ENCODE data around the gene ADARB1.
"Not testable (repeated sequence)": the region's sequence is repeated elsewhere in the genome, so short reads cannot be mapped to it uniquely, and the experiment has no call there.

Gene ADARB1, protein sequence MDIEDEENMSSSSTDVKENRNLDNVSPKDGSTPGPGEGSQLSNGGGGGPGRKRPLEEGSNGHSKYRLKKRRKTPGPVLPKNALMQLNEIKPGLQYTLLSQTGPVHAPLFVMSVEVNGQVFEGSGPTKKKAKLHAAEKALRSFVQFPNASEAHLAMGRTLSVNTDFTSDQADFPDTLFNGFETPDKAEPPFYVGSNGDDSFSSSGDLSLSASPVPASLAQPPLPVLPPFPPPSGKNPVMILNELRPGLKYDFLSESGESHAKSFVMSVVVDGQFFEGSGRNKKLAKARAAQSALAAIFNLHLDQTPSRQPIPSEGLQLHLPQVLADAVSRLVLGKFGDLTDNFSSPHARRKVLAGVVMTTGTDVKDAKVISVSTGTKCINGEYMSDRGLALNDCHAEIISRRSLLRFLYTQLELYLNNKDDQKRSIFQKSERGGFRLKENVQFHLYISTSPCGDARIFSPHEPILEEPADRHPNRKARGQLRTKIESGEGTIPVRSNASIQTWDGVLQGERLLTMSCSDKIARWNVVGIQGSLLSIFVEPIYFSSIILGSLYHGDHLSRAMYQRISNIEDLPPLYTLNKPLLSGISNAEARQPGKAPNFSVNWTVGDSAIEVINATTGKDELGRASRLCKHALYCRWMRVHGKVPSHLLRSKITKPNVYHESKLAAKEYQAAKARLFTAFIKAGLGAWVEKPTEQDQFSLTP

DNA sequence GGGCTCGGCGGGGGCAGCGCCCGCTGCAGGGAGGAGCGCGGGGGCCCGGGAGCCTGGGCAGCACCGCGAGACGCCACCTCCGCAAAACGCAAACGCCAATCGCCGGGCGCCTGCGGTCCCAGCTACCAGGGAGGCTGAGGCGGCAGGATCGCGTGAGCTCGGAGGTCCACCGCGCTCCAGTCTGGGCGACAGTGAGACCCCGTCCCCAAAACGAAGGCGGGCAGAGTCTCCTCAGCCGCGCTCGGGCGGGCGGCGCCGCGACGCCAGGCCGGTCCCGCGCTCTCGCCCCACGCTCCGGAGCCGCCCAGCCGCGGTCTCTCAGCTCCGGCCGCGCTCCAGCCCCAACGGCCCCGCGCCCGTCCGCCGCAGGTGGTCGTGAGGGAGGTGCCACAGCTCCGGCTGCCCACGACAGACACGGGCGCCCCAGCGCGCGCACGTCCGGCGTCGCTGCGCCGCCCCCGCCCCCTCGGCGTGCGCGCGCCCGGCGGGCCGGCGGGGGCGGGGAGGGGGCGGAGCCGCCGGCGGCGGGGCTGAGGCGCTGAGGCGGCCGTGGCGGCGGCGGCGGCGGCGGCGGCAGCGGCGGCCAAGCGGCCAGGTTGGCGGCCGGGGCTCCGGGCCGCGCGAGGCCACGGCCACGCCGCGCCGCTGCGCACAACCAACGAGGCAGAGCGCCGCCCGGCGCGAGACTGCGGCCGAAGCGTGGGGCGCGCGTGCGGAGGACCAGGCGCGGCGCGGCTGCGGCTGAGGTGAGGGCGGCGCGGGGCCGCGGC, at the start of gene ADARB1:
TSS of gene ADARB1 (plus strand) at position 533 of the 770 bp plus-strand sequence. CDS start 97,077 bp downstream, outside the sequence.
- peak; percentile 69 for DNase-seq (ENCODE audit: low spot score)

DNA sequence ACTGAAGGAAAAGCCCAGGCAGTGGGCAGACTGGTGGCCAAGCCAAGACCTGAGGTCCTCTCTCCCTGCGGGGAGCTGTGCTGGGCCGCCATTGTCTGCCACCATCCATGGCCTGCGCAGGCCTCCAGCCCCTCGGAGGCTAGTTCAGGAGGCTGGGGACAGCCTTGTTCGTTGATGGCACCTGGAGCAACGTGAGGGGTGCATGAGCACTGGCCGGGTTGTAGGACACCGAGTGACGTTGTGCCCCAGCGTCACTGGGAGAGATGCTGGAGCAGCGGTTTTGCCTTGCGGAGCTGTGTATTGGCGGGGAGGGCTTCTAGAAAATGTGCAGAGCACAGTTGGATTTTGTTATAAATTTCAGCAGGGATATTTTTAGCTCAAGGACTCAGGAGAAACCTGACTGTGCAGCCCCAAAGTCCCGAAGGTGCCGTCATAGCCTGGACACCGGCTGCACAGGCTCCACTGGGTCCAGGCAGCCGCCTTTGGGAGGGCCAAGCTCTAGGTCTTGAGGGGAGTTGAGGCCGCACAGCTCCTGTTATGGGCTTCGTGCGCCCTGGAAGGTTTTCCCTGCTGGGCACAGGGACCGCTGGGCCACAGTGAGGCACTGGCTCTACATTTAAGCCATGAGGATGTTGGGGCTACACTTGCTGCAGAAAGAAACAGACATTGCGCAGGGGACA, 48.2 kb upstream of the ADARB1 start:
- no peak for DNase-seq (ENCODE audit: low spot score)

DNA sequence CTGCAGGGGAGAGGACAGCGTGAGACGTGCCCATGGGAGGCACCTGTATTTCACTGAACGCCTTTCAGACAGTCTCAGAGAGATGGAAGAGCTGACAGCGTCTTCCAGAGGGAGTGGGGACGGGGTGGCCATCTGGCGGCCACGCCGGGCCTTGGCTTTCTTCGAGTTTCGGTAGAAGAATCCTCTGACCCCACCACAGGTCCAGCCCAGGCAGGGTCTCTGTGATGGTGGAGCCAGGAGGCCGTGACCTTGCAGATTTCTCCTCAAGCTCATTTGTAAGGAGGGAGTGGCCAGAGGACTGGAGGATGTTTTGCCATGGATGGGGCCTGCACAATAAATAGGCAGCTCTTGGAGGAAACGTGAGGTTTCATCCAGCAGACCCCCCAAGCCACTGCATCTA, 47.6 kb upstream of the ADARB1 start:
- no peak for DNase-seq (ENCODE audit: low spot score)

DNA sequence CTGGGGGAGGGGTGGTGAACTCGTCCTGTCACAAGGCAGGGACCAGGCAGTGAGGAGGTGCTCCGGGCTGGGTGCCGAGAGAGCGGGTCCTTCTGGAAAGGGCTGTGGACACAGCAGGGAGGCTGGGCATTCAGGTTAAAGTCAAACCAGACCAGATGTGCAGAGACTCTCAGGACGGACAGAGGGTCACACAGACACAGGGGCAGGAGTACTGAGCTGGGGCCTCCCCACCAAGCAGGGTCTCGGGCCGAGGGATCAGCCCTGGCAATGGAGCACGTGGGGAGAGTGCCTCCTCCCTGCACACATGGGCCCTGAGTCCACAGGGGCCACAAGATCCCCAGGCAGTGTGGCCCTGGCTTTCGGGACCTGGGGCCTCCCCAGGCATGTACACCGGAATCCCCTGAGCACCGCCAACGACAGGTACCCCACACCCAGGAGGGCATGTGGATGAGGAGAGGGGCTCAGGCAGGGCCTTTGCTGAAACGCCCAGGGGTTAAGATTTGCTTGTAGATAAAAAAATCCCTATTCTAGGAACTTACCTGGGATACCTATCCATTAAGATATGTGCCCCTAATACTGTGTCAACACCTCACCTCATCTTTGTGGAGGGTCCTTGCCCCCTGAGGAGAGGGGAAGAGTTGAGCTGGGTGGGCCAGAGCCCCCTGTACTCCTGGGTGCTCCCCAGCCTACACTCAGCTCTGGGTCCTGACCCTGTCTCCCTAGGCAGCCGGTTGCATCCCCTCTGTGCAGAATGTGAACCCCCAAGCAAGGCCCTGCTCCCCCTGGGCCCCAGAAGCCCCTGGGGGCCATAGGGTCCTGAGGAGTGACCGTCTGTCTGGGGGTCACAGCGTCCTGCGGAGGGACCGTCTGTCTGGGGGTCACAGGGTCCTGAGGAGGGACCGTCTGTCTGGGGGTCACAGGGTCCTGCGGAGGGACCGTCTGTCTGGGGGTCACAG, 46.9 kb upstream of the ADARB1 start:
- DNase-seq (ENCODE audit: low spot score) = no peak

DNA sequence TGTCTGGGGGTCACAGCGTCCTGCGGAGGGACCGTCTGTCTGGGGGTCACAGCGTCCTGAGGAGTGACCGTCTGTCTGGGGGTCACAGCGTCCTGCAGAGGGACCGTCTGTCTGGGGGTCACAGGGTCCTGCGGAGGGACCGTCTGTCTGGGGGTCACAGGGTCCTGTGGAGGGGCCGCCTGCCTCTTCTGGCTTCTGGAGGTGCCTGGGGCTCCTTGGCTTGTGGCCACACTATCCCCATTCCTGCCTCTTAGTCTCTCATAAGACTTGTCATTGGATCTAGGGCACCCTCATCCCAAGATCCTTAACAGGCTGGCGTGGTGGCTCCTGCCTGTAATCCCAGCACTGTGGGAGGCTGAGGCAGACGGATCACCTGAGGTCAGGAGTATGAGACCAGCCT, 45.7 kb upstream of the ADARB1 start:
- DNase-seq (ENCODE audit: low spot score) = not testable (repeated sequence)

DNA sequence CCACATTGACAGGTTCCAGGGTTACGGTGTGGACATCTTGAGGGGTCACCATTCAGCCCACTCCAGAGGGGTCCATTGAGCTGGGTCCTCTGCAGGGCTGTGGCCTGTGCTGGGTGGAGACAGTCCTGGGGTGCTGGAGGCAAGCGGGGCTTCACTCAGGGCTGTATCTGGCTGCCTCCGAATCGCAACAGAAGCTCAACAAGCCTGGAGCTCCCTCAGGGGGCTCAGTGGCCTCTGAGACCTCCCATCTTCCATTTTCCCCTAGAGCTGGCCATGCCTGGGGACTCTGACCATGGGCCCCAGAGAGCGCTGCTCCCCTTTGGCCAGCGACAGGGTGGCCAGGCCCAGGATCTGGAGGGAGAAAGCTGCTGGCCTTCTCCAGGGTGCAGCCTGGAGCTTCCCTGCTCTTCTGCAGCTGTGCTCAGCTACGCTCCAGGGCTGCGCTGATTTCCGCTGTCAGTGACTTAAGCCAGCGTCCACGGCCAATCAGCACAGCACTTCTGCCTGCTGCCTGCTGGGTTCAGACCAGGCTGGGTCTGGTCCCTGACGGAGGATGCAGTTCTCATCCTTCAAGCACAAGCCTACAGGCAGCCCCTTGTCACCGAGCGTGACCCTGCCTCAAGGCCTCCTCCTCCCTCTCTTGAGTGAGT, 45.0 kb upstream of the ADARB1 start:
- no peak for DNase-seq (ENCODE audit: low spot score)

DNA sequence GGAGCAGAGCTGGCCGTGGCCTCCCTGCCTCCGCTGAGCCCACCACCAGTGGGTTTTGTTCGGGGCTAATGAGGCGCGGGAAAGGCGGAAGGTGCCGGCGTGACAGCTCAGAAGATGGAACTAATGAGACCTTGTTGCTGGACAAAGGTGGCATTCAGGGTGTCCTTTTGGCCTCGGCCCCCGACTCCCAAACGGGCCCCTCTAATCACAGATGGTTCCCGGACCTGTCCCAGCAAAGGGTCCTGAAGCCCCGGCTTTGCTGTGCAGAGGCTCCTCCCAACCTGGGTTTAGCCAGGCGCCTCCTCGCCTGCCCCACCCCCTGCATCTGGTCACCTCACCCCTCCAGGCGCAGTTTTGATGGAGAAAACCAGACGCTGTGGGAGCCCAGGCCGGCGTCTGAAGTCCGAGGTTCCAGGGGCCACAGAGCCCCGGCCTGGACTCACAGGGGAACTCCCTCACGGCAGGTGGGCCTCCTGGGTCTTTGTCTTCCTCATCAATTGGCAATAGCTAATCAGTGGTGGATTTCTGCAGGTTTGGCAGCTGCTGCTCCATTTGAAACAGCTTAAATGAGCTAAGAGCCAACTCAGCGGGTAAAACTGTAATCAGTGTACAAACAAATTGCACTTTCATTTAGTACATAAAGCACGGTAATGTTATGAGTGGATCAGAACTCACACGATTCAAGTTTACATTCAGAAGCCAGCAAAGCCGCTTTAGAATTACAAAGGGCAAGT, 44.3 kb upstream of the ADARB1 start:
- DNase-seq (ENCODE audit: low spot score) = no peak

DNA sequence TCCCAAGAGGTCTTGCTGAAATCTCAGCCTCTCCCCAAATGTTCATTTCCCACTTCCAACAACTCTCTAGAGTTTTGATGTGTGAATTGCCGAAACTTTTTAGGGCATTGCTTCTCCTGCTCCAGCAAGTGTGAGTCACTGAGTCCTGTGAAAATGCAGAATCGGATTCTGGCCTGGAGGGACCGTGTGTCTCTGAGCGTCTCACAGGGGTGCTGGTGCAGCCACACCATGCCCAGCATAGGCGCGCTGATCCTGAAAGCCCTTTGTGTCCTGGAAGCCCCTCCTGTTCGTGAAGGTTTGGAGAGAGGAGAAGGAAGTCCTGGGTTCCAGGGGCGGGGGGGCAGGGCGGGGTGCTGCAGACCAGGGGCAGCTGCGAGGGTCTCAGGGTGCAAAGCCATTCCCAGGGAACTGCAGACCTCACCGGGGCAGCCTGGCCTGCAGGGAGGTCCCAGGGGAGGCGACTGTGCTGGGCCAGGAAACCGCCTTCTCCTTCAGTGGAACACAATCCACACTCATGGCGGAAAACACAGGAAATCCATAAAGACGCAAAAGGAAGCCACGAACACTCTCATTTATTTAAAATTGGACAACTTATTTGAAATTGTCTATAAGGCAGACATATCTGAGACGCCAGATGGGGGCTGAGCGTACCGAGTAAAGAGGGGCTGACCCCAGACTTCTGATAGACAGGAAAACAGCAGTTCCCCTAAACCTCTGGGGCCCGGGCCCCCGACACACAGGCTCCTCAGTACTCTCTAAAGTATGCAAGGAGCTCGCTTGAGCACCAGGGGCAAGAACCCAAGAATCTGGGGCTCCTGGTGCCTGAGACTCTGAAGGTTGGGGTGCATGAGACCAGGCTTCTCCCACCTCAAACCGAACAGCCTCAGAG, 43.5 kb upstream of the ADARB1 start:
- DNase-seq (ENCODE audit: low spot score) = no peak

DNA sequence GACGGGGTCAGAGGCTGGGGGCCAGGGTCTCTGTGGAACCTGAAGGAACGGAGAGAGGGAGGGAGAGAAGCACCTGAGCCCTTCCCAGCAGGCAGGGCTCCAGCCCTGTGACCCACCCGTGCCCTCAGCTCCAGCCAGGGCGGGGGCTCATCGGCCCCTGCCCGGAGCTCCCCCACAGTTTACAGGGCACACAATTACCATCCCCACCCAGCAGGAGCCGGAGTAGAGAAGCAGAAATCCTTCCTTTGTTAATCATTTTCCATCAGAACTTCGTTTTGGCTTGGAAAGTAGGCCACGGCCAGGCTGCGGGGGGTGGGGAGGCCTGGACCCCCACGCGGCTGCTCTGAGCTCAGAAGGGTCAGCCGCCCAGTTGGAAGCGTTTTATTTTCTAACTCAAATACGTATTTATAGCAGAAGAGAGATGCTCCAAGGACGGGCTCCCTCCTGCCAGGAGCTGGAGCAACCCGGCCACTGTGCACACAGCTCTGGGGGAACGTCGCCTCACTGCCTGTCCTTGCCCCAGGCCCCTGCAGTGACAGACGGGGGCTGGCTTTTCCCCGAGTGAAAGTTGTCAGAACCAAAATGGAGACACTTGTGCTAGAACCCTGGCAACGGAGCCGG, 42.7 kb upstream of the ADARB1 start:
- DNase-seq (ENCODE audit: low spot score) = no peak

DNA sequence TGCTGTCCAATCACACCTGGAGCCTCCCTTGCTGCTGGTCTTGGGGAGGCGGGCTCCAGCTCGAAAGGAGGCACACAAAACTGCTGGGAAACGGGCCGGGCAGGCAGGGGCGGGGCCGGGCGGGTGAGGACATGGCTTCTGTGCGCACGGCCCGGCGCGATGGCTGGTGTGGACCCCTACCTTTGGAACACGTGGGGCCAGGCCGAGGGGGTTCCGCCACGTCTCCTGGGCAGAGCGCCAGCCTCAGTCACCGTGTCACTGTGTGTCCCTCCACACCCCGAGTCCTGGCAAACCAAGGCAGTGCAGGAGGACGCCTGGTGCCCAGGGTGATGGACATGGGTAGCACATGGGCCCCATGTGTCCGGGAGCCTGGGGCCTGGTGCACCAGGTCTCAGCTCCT, 42.0 kb upstream of the ADARB1 start:
- no peak for DNase-seq (ENCODE audit: low spot score)

DNA sequence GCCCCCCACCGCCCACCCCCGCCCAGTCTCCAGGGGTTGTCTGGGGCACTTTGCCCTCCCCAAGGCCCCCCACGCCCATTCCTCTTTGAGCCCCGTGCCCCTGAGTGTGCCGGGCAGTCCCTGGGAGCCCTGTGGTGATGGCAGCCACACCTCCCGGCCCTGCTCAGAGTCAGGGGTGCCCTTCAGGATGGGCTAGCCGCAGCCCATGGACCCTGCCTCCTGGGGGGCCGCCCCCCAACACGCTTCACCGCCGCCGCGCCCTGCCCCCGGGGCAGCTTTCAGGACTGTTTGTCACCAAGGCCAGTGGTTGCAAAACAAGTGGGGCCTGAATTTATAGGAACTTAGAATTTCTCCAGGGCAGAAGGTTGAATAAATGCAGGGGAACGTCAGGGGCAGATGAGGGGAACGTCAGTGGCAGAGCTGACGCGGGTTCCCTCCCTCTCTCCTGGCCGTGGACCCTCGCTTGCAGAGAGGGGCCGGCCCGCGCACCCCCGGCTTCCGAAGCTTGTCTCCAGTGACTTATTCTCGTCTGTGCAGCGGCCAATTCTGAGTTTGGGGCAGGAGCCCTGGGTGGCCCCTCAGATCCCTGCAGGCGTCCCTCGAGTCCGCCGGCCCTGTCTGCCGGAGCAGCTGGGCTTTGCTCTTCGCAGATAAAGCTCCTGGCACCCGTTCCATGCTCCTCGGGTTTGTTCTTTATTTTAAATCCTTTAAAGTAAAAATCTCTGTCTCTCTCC, 41.2 kb upstream of the ADARB1 start:
- no peak for DNase-seq (ENCODE audit: low spot score)

DNA sequence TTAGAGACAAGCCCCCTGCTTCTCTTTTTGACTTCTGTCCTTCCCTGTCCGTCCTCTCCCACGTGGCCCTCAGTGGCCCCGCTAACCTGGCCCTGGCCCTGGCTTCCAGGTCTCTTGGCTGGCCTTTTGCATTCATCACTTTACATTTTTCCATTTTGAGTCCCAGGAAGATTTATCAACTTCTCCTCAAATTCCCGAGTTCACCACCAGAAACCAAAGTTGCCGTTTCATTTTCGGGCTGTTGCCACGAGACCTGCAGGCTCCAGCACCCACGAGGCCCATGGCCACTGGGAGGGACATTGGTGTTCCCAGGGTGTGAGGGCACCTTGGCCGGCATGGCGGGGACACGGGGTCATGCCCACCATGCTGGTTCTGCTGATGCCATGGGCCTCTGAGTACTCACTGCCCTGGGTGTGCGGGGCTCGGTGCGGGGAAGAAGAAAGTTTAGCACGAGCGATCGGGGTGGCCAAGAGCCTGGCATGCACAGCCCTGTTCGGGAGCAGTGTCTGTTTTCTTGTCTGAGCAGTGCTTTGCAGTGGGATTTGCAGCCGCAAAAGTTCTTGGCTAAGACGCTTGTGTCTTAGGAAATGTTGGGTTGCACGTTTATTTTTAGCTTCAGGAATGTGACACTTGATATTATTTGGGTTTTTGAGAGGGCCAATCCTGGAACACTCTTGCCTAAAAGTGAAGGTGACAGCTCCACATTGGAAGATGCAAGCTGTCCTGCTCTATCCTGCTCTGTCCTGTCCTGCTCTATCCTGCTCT, 40.4 kb upstream of the ADARB1 start:
- DNase-seq (ENCODE audit: low spot score) = no peak

DNA sequence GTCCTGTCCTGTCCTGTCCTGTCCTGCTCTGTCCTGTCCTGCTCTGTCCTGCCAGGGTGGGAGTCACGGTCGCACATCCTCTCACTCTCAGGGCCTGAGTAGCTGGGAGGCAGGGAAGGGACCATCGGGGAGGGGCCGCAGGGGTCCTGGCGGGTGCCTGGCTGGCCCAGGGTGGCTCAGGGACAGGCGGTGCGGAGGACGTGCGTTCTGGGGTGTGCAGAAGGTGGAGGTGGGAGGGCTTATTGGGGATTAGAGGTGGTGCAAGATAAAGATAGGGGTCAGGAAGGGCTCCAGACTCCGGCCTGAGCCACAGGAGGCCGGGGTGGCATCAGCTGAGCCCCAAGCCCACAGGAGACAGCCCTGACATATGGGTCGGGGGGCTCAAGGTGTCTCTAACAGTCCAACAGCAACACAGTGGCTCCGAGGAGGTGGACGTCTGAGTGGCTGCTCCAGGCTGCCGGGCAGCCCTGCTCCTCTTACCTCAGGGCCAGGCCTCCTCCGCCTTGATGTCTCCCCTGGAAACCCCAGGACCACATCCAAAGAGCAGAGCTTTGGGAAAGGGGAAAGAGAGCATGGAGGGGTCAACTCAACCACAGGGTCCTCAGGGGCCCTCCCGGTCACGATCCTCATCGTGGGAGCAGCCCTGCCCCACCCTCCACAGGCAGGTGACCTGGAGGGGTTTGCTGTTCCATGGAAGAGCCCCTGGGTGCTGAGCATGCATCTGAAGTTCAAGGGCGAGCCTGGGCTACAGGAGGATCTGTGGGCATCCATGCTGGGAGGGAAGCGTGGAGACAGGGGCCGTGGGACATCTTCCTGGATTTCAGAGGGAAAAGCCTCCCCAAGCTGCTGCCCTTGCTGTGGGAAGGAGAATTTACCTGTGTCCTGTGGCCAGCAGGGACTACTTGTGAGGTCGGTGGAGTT, 39.6 kb upstream of the ADARB1 start:
- no peak for DNase-seq (ENCODE audit: low spot score)

DNA sequence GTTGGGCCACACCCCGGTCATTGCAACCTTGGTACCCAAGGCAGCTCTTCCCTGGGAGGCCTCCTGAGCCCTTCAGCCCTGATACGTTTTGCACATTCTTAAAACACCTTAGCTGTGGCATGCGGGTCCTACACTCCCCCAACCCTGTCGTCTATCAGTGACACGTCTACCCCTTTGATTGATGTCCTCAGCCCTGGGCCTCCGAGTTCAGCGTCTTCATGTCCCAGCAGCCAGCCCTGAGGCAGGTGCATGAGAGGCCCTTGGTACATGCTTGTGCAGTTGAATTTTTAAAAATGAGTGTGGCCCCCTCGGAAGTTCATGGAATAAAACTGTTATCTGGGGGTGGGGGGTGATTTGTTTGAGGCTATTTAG, 38.9 kb upstream of the ADARB1 start:
- DNase-seq (ENCODE audit: low spot score) = no peak

DNA sequence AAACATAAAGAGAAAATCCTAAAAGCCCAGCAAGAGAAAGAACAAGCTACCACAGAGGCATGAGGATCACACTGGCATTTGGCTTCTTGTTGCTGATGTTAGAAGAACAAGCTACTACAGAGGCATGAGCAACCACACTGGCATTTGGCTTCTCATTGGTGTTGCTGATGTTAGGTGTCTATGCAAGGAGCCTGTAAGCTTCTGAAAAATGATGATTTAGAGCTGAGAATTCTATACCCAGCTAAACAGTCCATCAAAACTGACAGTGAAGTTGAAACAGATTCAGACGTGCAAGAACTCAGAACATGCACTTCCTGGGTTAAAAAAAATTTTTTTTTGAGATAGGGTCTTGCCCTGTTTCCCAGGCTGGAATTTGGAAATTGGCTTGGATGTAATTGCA, 37.8 kb upstream of the ADARB1 start:
- no peak for DNase-seq (ENCODE audit: low spot score)

DNA sequence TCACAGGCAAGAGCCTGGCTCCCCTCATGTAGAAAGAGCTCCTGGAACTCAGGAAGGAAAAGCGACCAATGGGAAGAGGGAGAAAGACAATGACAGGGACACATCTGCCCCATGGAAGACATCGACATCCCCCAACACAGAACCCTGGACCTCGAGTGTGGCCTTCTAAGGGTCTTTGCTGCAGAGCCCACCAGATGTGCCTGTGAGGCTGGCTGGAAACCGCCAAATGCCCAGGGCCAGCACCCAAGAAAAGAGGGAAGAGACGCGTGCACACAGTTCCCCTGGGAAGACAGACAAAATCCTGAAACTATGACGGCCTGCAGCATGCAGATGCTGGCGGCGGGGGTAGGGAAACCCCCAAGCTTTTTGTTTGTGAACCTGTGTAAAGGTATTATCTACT, 36.4 kb upstream of the ADARB1 start:
- no peak for DNase-seq (ENCODE audit: low spot score)

All from hematopoietic multipotent progenitor cell treated with erythropoietin and hydrocortisone succinate and interleukin-3 and kit ligand, for 15 days (in vitro differentiated cells).